Astrocyte (in vitro differentiated cells and primary cell): ENCODE measurements around the gene UCHL1.

Source experiments
- CTCF ChIP-seq: IDR thresholded peaks from 2 replicates; pipeline ENCODE4 v1.5.1; 2011; ENCODE audit warnings: low read depth, mild to moderate bottlenecking, inconsistent platforms, low read length, moderate library complexity; ENCODE audit not compliant: insufficient read depth
- EZH2 ChIP-seq: IDR thresholded peaks from 2 replicates; pipeline ENCODE4 v1.6.1; 2012; ENCODE audit warnings: mild to moderate bottlenecking, low read length, inconsistent platforms; ENCODE audit not compliant: insufficient read depth

GRCh38 chr4:41212616-41213203, 44.0 kb upstream of the UCHL1 start:
- TF ChIP-seq CTCF (peak; percentile 62), EZH2 (no peak)
